Daoy (cell line): ENCODE results near the gene PPL. TPM values are rescaled to one million over a fixed set of nuclear protein-coding genes. Genes with fewer than 3 reads are reported as not detected.
A peak's percentile ranks its signal among the peaks of the same experiment; 100 is the strongest.
"Not testable (repeated sequence)": the region's sequence is repeated elsewhere in the genome, so short reads cannot be mapped to it uniquely, and the experiment has no call there.

Experiments used
- DNase-seq: peaks from one replicate; pipeline ENCODE4 v3.0.0-alpha.2; 2015; ENCODE audit warnings: low read depth
- total RNA-seq: library from RNA; depleted of rRNA; stranded (reverse); fragments of >200 nt; shearing (Covaris generic); gene quantifications from 2 replicates; pipeline ENCODE4 v1.2.3, GENCODE V29; 2014

PPL gene
- total RNA-seq, 1 experiment from 2014 or later = 0.06 TPM

DNA sequence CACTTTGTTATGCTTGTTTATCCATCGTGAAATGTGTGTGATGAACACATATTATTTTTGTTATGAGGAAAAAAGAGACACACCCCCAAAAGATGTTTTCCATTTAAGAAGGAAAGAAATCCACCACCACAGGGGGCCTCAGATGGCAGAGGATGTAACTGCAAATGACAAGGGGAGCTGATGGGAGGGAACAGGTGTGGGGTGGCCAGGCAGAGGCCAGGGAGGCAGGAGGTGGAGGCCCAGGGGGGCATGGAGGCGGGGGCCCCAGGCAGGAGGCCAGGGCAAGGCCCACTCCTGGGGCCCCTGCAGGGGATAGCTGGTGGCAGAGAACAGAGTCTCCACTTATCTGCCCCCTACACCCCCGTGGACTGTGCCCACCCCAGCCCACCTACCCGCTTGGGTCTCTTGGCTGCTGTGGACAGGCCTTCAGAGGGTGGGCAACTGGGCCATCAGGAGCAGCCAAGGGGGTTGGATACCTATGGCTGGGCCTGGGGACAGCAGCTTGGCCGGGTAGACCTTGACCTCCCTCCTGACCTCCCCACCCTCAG, 28.0 kb downstream of the PPL start:
- DNase-seq = no peak

DNA sequence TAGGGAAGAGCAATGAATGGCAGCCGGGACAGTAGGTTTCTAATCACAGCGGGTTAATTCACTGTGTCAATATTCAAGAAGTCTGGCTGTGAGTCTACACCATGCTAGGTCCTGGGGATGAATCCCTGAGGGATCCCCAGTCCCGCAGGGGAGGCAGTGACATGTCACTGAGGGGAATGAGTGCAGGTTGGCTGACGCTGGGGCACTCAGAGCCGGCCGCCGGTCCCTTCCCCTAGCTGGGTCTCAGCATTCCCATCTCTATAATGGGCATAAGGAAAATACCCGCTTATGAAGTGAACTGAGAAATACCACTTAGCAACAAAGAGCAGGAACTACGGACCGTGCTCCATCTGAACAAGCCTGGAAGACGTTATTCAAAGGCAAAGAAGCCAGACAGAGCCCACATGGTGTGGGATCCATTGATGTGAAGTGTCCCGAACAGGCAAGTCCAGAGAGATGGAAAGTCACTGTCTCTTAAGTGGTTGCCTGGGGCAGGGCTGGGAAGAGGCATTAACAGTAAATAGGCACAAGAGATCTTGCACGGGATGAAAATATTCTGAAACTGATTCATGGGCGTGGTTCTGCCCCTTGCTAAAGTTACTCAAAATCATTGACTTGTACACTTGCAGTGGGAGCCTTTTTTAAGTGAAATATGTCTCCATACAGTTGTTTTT, 31.9 kb downstream of the PPL start:
- DNase-seq = no peak

DNA sequence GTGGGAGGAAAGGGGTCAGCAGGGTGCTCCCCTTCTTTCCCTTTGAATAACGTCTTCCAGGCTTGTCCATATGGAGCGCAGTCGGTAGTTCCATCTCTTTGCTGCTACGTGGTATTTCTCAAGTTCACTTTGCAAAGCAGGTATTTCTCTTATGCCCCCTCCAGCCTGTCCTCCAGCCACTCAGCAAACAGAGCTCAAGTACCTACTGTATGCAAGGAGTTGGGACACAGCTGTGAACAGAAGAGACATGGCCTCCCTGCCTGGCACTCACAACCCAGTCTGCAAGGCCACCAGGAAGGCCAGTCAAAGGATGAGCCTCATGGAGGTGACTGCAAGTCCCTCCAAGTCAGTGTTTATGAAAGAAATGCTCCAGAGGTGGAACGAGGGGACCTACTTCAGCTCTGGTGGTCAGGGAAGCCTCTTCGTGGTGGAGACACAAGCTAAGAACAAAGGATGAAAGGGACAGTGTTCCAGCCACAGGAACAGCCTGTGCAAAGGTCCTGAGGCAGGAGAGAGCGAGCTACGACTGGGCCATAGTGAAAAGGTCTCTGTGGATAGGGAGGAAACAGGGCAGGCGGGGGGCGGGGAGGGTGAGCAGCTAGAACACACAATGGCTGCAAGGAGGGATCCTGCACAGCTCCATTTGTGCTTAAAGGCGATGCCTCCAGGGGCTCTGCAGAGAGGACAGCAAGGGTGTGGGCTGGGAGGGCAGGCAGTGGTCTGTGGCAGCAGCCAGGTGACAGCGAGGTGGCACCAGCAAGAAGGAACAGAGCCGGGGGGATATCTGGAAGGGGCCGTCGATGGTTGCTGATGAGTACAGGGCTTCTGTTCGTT, 32.6 kb downstream of the PPL start:
- DNase-seq = no peak

DNA sequence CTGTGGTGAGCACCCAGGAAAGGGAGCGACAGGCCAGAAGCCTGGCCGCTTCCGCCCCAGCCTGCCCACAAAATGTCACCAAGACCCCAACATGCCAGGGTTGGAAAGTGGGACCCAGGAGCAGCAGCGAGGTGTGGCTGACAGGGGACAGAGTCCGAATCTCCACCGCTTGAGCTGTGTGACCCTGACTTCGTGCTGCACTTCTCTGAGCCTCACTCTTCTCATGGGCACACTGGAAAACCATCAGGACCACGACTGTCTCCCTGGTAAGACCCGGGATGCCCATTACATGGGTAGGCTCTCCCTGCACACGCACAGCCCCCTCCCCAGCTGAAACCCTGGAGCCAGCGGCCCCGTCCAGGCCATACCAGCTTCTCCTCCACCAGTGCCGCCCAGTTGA, 34.9 kb downstream of the PPL start:
- DNase-seq = no peak

DNA sequence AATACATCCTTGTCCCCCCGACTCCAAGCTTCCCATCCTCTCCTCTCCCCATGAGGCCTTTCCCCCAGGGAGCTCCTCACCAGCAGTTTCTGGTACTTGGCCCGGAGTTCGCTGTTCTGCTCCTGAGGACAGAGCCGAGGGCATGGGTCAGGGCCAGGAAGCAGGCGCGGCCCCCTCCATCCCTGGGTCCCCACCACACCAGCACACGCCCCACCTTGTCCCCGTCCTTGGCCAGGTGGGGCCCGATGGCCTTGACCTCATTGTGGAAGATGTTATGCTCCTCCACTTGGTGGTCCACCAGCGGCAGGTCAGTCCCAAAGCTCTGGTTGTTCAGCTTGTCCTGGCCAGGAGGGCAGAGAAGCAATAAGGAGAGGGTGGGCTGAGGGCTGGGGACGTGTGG, 36.2 kb downstream of the PPL start:
- DNase-seq = no peak

DNA sequence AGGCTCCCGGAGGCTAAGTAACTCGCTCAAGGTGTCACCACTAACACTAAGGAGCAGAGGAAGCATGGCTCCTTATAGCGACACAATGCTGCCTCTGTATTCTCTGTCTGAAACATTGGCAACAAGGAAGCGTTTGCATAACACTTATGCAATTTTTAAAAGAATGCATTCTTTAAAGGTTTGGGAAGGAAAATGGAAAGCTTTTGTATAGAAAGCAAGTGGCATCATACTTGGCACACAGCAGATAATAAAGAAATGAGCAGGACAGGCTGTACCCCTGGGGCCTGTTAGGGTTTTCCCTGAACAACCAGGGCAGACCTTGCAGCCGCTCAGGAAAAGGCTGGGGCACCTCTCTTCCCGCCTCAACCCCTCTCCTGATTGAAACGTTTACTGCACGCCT, 36.9 kb downstream of the PPL start:
- no peak for DNase-seq

DNA sequence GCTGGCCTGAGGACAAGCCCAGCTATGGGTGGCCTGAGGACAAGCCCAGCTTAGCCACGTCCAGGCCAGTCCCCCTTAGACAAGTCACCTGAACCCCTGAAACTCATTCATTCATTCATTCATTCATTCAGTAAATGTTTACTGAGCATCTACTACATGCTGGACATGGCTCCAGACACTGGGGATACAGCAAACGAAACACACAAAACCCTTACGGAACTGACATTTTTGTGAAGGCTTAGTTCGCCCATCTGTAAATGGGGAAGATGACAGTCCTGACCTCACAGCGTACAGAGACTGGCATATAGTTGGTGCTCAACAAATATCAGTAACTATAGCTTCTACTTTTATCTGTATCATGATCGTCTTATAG, 37.5 kb downstream of the PPL start:
- DNase-seq = no peak

DNA sequence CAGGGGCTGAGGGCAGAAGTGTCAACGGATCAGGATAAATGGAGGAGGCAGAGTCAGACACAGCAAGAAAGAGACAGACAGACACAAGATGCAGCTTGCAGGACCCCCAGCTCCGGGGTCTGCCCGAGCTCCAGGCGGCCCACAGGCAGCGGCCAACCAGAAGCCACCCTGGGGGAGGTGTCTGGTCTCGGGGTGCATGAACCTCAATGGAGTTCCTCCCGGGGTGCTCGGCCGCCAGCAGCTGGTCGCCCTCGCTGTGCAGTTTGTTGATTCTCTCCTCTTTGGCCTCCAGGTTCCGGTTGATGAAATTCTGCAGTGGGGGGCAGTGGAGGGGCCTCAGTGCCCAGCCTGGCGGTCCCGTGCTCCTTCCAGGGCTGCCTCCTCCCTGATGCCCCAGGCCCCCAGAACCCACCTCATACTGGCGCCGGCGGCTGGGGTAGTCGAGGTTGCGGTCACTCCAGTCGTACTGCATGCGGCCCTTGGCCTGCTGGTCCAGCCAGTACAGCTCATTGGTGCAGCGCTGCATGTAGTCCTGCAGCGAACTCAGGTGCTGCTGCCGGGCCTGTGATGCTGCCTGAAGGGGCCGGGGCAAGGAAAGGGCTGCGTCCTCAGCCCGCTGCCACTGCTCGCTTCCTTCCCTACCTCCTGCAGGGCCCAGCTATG, 38.0 kb downstream of the PPL start:
- no peak for DNase-seq

DNA sequence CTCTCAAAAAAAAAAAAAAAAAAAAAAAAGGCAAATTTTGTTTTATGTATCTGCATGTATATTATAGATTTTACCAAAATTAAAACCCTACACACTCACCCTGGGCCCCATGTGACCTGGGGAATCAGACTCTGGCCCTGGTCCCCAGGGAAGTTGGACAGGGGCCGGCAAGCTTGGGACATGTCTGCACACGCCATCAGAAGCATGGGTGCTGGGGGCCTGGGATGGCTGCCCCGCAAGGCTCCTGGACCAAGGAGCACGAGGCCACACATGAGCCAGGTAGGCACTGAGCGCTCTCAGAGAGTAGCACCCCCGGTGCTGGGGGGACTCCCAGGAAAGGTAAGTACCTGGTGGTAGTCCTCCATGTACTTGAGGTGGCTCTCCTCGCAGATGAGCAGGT, 39.6 kb downstream of the PPL start:
- no peak for DNase-seq

DNA sequence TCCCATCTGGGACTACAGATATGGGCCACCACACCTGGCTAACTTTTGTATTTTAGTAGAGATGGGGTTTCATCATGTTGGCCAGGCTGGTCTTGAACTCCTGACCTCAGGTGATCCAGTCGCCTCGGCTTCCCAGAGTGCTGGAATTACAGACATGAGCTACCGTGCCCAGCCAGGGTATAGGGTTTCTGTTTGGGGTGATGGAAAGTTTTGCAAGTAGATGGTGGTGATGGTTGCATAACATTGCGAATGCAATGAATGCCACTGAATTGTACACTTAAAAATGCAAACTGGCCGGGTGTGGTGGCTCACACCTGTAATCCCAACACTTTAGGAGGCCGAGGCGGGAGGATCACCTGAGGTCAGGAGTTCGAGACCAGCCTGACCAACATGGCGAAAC, 40.2 kb downstream of the PPL start:
- not testable (repeated sequence) for DNase-seq

DNA sequence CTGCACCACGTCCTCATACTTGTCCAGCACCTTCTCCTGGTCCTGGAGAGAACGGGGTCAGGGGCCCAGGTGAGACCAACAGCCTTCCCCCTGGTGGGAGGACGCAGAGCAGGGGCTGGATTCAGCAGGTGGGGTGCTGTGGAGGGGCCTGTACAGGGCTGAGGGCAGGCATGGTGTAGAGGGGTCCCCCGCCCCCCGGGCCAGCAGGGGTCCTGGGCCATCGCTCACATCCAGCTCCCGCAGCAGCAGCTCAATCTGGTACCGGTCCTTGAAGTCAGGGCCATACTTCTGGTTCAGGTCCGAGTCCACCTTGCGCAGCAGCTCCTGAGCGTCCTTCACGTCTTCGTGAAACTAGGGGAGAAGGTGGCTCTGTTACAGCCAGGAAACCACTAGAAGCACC, 41.6 kb downstream of the PPL start:
- no peak for DNase-seq

DNA sequence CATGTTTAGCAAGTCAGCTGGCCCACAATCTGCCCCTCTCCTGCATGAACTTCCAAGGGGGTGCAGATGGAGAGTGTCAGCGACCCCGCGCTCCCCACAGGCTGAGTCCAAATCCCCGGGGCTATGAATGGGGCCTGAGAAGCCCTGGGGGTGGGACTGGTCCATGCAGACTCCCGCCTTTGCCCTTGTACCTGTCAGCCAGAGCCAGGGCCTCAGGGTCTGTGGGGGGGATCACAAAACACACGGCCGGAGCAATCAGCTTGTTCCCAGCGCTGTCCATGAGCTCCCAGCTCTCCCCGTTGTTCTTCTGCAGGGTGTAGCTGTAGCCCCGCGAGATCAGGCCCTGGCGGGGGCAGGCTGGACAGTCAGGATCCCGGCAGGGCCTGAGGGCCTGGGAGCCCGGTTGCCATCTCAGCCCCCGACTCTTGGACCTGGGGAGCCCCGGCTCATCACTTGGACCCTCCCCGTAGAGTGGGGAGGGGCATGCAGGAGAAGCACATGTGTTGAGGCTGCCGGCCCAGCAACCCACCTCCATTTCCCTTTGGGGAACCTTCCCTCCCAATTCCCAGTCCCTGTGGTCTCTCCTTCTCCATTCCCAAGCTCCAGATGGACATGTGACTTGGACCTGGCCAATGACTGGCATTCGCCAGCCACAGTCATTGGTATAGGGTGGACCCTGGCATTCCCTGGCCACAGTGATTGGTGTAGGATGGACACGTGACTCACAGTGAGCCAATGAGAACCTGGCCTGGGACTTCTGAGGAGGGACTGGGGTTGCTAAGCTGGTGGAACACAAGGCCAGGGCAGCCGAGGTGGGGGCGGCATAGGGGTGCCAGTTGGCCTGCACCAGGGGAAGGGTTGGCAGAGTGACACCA, 42.4 kb downstream of the PPL start:
- peak; percentile 14 for DNase-seq

DNA sequence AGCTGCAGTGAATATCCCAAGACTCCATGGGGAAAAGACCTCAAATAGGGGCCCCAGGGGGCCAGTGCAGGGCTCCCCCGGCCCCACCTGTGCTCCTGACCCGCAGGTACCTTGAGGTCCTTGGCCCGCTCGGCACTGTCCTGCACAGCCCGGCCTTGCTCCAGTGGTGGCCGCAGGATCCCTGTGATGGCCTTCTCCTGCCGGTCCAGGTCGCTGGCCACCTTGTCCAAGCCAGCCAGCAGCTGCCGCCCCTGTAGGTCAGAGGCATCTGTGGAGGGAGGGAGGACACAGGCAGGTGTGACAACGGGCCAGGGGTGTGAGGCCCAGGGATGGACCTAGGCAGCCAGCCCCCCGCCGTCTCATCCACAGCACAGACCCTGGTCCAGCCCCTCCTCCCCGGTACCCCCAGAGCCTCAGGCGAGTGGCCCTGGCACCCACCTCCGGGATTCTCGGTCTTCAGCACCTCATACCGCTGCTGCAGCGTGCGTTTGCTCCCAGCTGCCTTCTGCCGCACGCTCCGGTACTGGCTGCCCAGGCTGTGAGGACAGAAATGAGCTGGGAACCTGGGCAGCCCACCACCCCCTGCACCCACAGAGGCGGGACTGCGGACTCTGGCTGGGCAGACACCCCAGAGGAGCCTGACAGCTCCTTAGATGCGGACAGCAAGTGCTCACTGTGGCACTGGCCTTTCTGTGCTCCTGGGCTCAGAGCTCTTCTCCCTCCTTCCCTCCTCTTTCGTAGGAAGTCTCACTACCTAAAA, 43.7 kb downstream of the PPL start:
- no peak for DNase-seq

DNA sequence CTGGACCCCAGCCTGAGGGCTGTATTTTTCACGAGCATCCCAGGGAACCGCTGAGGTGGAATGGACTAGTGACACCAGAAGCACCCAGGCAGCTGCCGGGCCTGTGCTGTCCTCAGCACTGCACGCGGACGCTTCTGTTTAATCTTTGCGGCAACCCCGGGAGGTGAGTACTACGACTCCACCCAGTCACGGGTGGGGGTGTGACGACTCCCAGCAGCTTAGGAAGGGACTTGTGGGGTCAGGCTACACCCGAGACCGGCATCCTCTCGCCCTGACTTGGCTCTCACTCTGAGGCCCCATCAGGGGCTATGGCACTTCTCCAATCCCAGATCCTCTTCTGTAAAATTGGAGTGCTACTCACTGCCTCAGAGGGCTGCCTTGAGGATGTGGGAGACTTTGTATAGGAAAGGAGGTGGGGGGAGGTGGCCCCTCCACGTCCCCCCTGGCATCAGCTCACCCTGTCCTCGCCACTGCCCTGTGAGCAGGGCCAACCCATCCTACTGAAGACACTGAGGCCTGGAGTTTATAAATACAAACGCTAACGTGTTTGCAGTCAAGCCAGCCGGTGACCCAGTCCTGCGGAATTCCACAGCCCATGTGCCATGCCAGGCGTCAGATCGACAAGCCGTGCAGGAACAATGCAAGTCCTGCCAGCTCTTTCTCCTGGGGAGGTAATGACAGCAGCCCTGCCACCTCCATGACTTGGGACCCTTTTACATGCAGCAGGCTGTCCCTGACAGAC, 44.4 kb downstream of the PPL start:
- peak; percentile 14 for DNase-seq

DNA sequence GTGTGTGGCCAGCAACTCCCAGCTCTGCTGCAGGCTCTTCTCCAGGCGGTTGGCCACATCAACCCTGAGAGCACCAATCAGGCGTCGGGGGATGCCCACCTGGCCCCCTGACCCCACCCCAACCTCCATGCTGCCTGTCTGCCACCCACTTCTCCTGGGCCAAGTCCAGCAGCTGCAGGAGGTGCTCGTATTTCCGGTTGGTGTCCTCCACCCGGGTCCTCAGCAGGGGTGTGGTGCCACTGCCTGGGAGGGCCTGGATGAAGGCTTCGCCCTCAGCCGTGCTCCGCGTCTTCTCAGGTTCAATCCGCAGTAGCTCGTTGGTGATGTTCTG, 45.1 kb downstream of the PPL start:
- DNase-seq = peak; percentile 18

DNA sequence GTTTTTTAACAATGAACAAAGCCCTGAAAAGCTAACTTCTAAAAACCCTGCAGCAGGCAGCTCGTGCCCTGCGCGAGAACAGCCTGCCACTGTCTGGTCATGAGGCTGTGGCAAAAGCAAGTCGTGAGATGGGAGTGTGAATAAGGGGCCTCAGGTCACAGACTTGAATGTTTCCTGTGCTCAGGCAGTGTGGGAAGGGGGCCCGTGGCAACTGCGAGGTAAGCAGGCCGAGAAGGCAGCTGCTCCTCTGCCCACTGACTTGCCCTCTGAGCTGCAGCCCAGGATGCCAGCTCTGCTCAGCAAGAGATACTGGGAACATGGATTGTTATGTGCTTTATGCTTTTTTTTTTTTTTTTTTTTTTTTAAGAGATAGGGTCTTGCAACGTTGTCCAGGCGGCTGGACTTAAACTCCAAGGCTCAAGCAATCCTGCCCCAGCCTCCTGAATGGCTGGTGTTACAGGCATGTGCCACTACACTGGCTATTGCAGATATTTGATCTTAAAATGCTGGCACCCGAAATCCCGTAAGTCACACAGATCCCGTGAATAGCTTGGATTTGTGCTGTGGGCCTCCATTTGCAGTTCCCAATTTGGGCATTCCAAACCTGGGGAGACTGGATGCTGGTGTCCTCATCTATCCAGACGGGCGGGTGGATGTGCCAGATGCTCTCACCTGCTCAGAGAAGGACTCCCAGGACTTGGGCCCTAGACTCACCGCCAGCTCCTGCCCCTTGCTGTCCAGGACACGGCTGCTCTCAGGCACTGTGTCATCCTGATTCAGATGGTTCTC, 45.7 kb downstream of the PPL start:
- DNase-seq = no peak

DNA sequence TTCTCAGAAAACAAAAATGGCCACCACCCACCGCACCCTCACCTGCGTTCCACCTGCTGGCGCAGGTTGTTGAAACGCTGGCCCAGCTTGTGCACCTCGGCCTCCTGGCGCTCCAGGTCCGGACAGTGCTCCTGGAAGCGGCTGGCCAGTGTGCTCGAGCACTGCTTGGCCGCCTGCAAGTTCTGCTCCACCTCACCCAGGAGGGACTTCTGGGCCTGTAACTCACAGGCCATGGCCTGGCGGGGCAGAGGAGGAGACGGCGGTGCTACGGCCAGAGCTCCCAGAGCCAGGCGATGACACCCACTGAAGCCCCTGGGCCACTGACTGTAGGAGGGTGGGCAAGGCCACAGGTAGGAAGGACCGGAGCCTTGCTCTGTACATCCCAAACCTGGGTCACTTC, 46.3 kb downstream of the PPL start:
- no peak for DNase-seq

DNA sequence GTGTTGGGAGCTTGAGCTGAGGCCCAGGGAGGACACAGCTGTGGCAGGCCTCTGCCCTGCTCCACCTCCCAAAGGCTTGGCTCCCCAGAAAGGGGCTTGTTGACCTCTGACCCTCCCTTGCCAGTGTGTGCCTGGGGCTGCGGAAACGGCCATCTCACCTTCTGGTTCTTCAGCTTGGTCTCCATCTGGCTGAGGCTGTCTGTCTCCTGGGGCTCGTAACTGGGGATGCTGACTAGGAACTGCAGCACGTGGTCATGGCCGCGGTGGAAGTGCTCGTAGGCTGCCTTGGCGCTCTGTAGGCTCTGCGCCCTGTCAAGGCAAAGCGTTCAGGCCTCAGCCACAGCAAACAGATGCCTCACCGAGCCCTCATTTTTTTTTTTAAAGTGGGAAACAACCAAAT, 46.9 kb downstream of the PPL start:
- DNase-seq = no peak

DNA sequence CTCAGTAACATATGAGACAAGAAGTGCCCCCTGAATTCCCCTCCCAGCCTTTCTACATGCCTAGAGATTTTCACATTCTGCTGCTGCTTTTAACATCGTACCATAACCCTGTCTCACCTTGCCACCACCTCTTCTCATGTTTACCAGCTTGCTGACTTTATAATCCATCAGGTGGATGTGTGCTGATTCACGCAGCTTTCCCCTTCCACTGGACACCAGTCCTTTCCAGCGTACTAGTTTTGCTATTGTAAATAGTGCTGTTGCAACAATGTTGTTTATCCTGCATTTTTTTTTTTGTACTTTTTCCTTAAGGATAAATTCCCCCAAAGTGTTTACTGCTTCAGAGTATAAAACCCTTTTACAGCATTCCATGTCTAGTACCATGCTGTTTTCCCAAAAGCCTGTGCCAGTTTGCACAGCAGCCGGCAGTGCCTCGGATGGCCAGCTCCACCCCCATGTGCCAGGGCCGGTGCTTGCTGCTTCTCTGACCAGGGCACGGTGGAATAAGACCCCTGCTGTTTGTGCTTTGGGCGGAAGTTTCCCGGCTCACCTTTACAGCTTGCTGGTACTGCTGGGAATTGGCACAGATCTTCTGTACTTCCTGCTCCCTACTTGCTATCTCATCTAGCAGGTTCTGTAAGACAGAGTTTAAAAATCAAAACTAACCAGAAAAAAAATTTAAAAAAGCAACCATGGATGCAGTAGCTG, 48.4 kb downstream of the PPL start:
- DNase-seq = no peak
